Small intestine (tissue), 7 donors: ENCODE measurements around the gene SPATA45. TPM values are rescaled to one million over a fixed set of nuclear protein-coding genes. Genes with fewer than 3 reads are reported as not detected.

Experiments
- DNase-seq, 2 donors: peaks; one replicate each; pipeline versions ENCODE4 v3.0.0 to v3.0.0-alpha.2; 2013
- FAIRE-seq: peaks from 2 replicates; lab custom pipeline; 2012; peaks lifted over from hg19 to GRCh38; lab: Jason Lieb, UNC
- H3K27ac ChIP-seq, 3 donors: one replicate each; pipeline ENCODE4 v1.5.1; 2013; ENCODE audit warnings: low read length in 2 of 3, mild to moderate bottlenecking in 2 of 3, control low read depth in 1 of 3, inconsistent platforms in 1 of 3, low read depth in 1 of 3, moderate library complexity in 1 of 3
- H3K27me3 ChIP-seq, 3 donors: one replicate each; pipeline ENCODE4 v1.6.1; 2013; ENCODE audit warnings: low read length in 3 of 3, inconsistent platforms in 1 of 3; ENCODE audit not compliant: control insufficient read depth in 3 of 3, insufficient read depth in 3 of 3
- H3K36me3 ChIP-seq, 3 donors: one replicate each; pipeline ENCODE4 v1.6.1; 2013; ENCODE audit warnings: low read length in 3 of 3, inconsistent platforms in 1 of 3, low read depth in 1 of 3, mild to moderate bottlenecking in 1 of 3, moderate library complexity in 1 of 3; ENCODE audit not compliant: control insufficient read depth in 3 of 3, insufficient read depth in 2 of 3
- H3K4me1 ChIP-seq, 3 donors: one replicate each; pipeline ENCODE4 v1.6.1; 2013; ENCODE audit warnings: low read length in 2 of 3, inconsistent platforms in 1 of 3, low read depth in 1 of 3, mild to moderate bottlenecking in 1 of 3, moderate library complexity in 1 of 3; ENCODE audit not compliant: control insufficient read depth in 3 of 3, insufficient read depth in 2 of 3
- H3K4me3 ChIP-seq, 3 donors: one replicate each; pipeline ENCODE4 v1.5.1; 2013; ENCODE audit warnings: low read length in 3 of 3, control low read depth in 1 of 3, inconsistent platforms in 1 of 3, low read depth in 1 of 3, mild to moderate bottlenecking in 1 of 3, moderate library complexity in 1 of 3
- H3K9me3 ChIP-seq, 2 donors: one replicate each; pipeline ENCODE4 v1.6.1; 2013; ENCODE audit warnings: low read depth in 1 of 2, low read length in 1 of 2; ENCODE audit not compliant: control insufficient read depth in 2 of 2, insufficient read depth in 1 of 2
- WGBS, 3 donors: extraction: QIAGEN DNeasy Blood & Tissue Kit; methylation state at CpG; one replicate each; pipeline ENCODE4 v1.1.7; 2013; 5-methylcytosine and 5-hydroxymethylcytosine counted together
- polyA plus RNA-seq, 4 donors: library from polyadenylated mRNA; stranded (reverse) in 3 of 4; unstranded in 1 of 4; fragments of 200-250 nt in 3 of 4; fragments of 120-200 nt in 1 of 4; gene quantifications; one replicate each; pipeline versions ENCODE4 v1.2.1 to v1.2.3, GENCODE V29; 2013
- donor health status: healthy with polysubstance abuse.
- donor health status: control.
- donor health status: control.
- donor health status: Bipolar disorder and iron deficiency.
- donor health status: healthy.

SPATA45 gene
- polyA plus RNA-seq, 4 donors: 0.19 TPM; not detected in 3

DNA sequence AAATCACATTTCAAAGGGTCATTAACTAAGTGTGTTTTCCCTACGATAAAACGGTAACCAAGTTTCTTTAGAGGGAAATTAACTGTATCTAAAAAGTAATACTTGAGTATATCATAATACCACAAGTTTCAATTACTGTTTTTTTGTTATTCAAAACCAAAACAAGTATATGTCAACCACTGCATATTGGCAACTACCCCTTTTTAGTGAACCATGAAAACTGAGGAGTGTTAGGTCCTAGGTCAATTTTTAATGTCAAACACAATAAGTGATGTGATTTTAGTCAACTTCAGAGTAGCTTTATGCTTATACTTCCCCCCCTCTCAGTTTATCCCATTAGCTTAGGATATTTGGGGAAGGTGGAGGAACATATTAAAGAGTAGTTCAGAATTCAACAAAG is 66.2 kb downstream of the SPATA45 start:
- FAIRE-seq: no peak
- H3K9me3 ChIP-seq: no peaks in the 10 kb centered on the region
- no peaks in the 10 kb centered on the region for H3K27me3 ChIP-seq
- no peak overlapping the region for H3K27ac ChIP-seq
- H3K36me3 ChIP-seq: peaks cover 0 to 6% (median 1%) of the 10 kb centered on the region in 3 donors
- no peak for DNase-seq
- H3K4me3 ChIP-seq: no peak overlapping the region
- 81 to 90% (median 90%) methylated on average over 2 of the region's 2 CpGs for WGBS, 3 donors
- H3K4me1 ChIP-seq: no peaks in the 10 kb centered on the region

GRCh38 chr1:212780759-212781158 is 66.7 kb downstream of the SPATA45 start:
- Histone ChIP-seq H3K4me3 (no peak overlapping the region), H3K27ac (no peak overlapping the region), H3K4me1 (no peaks in the 10 kb centered on the region), H3K9me3 (no peaks in the 10 kb centered on the region), H3K36me3 (peaks cover 0 to 7% (median 1%) of the 10 kb centered on the region in 3 donors), H3K27me3 (no peaks in the 10 kb centered on the region)
- DNase-seq: no peak
- WGBS, 3 donors: 78 to 90% (median 82%) methylated on average over 3 of the region's 3 CpGs
- FAIRE-seq: no peak

Other genes with a start within 250 kb of the SPATA45 start
- 10 to 100 TPM; 20.8 to 41.2 (median 28.7) TPM for gene ATF3, start 238.9 kb downstream of the SPATA45 start, polyA plus RNA-seq
- gene BATF3, start 147.8 kb downstream of the SPATA45 start, polyA plus RNA-seq: 1 to 10 TPM in 3 of 4 donors, not detected in 1; 1.5 to 3.8 (median 3.6) TPM
- gene NSL1, start 55.9 kb downstream of the SPATA45 start, polyA plus RNA-seq: 10 to 100 TPM; 20.6 to 33.3 (median 22.6) TPM
- 1 to 10 TPM; 5.6 to 9.9 (median 7.7) TPM for gene TATDN3, start 55.8 kb downstream of the SPATA45 start, polyA plus RNA-seq
- 10 to 100 TPM in 3 of 4 donors, 1 to 10 TPM in 1; 4.4 to 30.1 (median 14.1) TPM for gene FLVCR1, start 10.6 kb upstream of the SPATA45 start, polyA plus RNA-seq
- 1 to 10 TPM in 1 of 4 donors, under 1 TPM in 2, not detected in 1; 0.27 to 3.6 (median 0.30) TPM for gene VASH2, start 102.9 kb upstream of the SPATA45 start, polyA plus RNA-seq
- gene ANGEL2, start 168.2 kb upstream of the SPATA45 start, polyA plus RNA-seq: 10 to 100 TPM in 2 of 4 donors, 1 to 10 TPM in 2; 5.7 to 32.2 (median 9.9) TPM
- gene RPS6KC1, start 203.6 kb upstream of the SPATA45 start, polyA plus RNA-seq: 10 to 100 TPM in 1 of 4 donors, 1 to 10 TPM in 3; 5.7 to 11.1 (median 5.8) TPM